ENCODE measurements around the gene PDCD4. TPM values are rescaled to one million over a fixed set of nuclear protein-coding genes. Genes with fewer than 3 reads are reported as not detected.

PDCD4 gene
- total and polyA plus RNA-seq, 2 of the 13 experiments (the other 11 are each of a cell fraction or from before 2014, with no cell fraction given) = 22.8 to 56.2 TPM

DNA sequence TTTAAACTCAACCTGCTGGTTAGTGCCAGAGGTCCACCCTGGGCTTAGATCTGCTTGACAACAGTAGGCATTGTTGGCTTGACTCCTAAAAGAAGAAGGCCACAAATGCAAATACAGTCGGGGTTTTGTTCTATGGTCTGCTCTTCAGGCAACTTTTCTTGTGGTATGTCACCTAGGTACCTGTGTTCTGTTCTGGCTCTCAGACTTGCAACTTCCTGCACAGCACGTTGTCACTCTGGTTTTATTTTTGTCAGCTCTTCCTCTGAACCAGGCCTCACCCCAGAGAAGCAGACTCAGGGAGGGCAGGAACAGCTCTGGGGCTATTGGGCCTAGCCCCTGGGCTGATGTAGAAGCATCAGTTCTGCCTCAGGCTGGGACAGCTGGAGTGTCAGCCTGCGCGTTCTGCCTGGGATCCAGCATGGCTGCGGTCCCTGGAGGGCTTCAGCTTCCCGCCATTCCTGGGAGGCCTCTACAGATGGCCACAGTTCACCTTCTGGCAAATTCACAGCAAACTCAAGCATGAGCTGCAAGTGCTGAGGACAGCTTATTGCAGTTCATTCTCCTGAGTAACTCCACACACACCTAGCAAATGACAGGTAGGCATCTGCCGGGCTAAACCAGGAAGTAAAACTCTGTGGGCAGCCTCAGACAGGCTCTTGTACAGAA, 11.0 kb upstream of the PDCD4 start (continued):
- TF ChIP-seq ZBTB44 (CRISPR knock-in tag; IDR thresholded peaks at IDR 0.05) (no peak), ZSCAN21 (CRISPR knock-in tag; IDR thresholded peaks at IDR 0.05; ENCODE audit: borderline replicate concordance) (0 out of 2 replicates have a peak, but pooled peaks have one; percentile 28), PHF21A (CRISPR knock-in tag; IDR thresholded peaks at IDR 0.05) (no peak), MAFF (IDR thresholded peaks at IDR 0.05; ENCODE audit: low read depth, low read length) (no peak), ARNT2 (CRISPR knock-in tag; IDR thresholded peaks at IDR 0.05; ENCODE audit: low read depth) (no peak), TCF12 (IDR thresholded peaks at IDR 0.05) (no peak), TCF12 (CRISPR knock-in tag; IDR thresholded peaks at IDR 0.05) (0 out of 2 replicates have a peak, but pooled peaks have one; percentile 28), RNF2 (conservative IDR thresholded peaks at IDR 0.05; ENCODE audit: low read depth) (no peak), ZNF549 (CRISPR knock-in tag; IDR thresholded peaks at IDR 0.05) (no peak), SRY (CRISPR knock-in tag; IDR thresholded peaks at IDR 0.05) (no peak), ZNF607 (CRISPR knock-in tag; IDR thresholded peaks at IDR 0.05; ENCODE audit: borderline replicate concordance) (0 out of 2 replicates have a peak, but pooled peaks have one; percentile 27), ZNF274 (CRISPR knock-in tag; IDR thresholded peaks at IDR 0.05) (0 out of 2 replicates have a peak, but pooled peaks have one; percentile 64), EZH2 (conservative IDR thresholded peaks at IDR 0.05; ENCODE audit: low read depth, low read length) (no peak), ZNF776 (CRISPR knock-in tag; IDR thresholded peaks at IDR 0.05) (0 out of 2 replicates have a peak, but pooled peaks have one; percentile 35), ZNF24 (IDR thresholded peaks at IDR 0.05) (no peak), ZNF275 (CRISPR knock-in tag; IDR thresholded peaks at IDR 0.05; ENCODE audit: borderline replicate concordance) (no peak), SYNCRIP (IDR thresholded peaks at IDR 0.05; ENCODE audit: insufficient read depth, low read depth, low read length) (no peak), TRIM24 (CRISPR knock-in tag; IDR thresholded peaks at IDR 0.05) (no peak), NCOA1 (CRISPR knock-in tag; IDR thresholded peaks at IDR 0.05) (no peak), ZMYM3 (CRISPR knock-in tag; IDR thresholded peaks at IDR 0.05) (no peak), HDAC6 (IDR thresholded peaks at IDR 0.05; ENCODE audit: low read depth, low read length) (no peak), ZNF34 (CRISPR knock-in tag; IDR thresholded peaks at IDR 0.05; ENCODE audit: borderline replicate concordance) (no peak), ZNF775 (CRISPR knock-in tag; IDR thresholded peaks at IDR 0.05; ENCODE audit: borderline replicate concordance) (no peak), CBFB (CRISPR knock-in tag; IDR thresholded peaks at IDR 0.05) (no peak), CAMTA2 (CRISPR knock-in tag; IDR thresholded peaks at IDR 0.05; ENCODE audit: borderline replicate concordance) (no peak; the same call in 1 of the 2 replicates), ATRX (CRISPR knock-in tag; IDR thresholded peaks at IDR 0.05; ENCODE audit: borderline replicate concordance) (no peak), ATM (IDR thresholded peaks at IDR 0.05; ENCODE audit: borderline replicate concordance) (no peak), STAT5B (CRISPR knock-in tag; IDR thresholded peaks at IDR 0.05) (no peak)
- TF ChIP-seq, protein P1, sequence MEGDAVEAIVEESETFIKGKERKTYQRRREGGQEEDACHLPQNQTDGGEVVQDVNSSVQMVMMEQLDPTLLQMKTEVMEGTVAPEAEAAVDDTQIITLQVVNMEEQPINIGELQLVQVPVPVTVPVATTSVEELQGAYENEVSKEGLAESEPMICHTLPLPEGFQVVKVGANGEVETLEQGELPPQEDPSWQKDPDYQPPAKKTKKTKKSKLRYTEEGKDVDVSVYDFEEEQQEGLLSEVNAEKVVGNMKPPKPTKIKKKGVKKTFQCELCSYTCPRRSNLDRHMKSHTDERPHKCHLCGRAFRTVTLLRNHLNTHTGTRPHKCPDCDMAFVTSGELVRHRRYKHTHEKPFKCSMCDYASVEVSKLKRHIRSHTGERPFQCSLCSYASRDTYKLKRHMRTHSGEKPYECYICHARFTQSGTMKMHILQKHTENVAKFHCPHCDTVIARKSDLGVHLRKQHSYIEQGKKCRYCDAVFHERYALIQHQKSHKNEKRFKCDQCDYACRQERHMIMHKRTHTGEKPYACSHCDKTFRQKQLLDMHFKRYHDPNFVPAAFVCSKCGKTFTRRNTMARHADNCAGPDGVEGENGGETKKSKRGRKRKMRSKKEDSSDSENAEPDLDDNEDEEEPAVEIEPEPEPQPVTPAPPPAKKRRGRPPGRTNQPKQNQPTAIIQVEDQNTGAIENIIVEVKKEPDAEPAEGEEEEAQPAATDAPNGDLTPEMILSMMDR (CRISPR knock-in tag; IDR thresholded peaks at IDR 0.05) = no peak
